Subcutaneous abdominal adipose tissue (tissue), 5 donors: ENCODE measurements around the gene ZNF354B.
A peak's percentile ranks its signal among the peaks of the same experiment; 100 is the strongest.

ENCODE experiments used
- H3K27ac ChIP-seq: one replicate; pipeline ENCODE4 v1.7.0; 2013; ENCODE audit warnings: low read depth, mild to moderate bottlenecking, inconsistent platforms, low read length, moderate library complexity
- H3K27me3 ChIP-seq, 5 donors: one replicate each; pipeline ENCODE4 v1.7.0; 2013; ENCODE audit warnings: low read length in 5 of 5, inconsistent platforms in 1 of 5; ENCODE audit not compliant: control insufficient read depth in 5 of 5, insufficient read depth in 4 of 5
- H3K36me3 ChIP-seq, 5 donors: one replicate each; pipeline ENCODE4 v1.7.0; 2013; ENCODE audit warnings: low read length in 5 of 5; ENCODE audit not compliant: control insufficient read depth in 5 of 5, insufficient read depth in 5 of 5
- H3K4me1 ChIP-seq, 5 donors: one replicate each; pipeline ENCODE4 v1.7.0; 2013; ENCODE audit warnings: low read length in 5 of 5, mild to moderate bottlenecking in 3 of 5, moderate library complexity in 1 of 5; ENCODE audit not compliant: control insufficient read depth in 5 of 5, insufficient read depth in 5 of 5
- H3K4me3 ChIP-seq, 5 donors: one replicate each; pipeline ENCODE4 v1.7.0; 2013; ENCODE audit warnings: low read length in 5 of 5, low read depth in 1 of 5
- H3K9ac ChIP-seq, 5 donors: one replicate each; pipeline ENCODE4 v1.7.0; 2013; ENCODE audit warnings: low read length in 5 of 5, mild to moderate bottlenecking in 4 of 5, moderate library complexity in 3 of 5
- H3K9me3 ChIP-seq, 5 donors: one replicate each; pipeline ENCODE4 v1.7.0; 2013; ENCODE audit warnings: low read length in 5 of 5; ENCODE audit not compliant: control insufficient read depth in 5 of 5
- donor health status: healthy.
- donor health status: healthy.
- donor health status: healthy.
- donor health status: healthy.
- donor health status: healthy.

ZNF354B gene

GRCh38 chr5:178859625-178860521, at the start of gene ZNF354B:
TSS of gene ZNF354B (plus strand) at chr5:178859953. CDS start at chr5:178861048, 1,095 bp downstream.
- Histone ChIP-seq H3K9me3 (no peaks in the 10 kb centered on the region), H3K36me3 (peaks cover 4 to 10% (median 7%) of the 10 kb centered on the region in 5 donors), H3K4me1 (peaks cover 2 to 22% (median 14%) of the 10 kb centered on the region in 5 donors), H3K4me3 (peak within 1 kb of the TSS; percentile 57 to 77 (median 72)), H3K27ac (peak within 1 kb of the TSS; percentile 75), H3K27me3 (no peaks in the 10 kb centered on the region), H3K9ac (peak within 1 kb of the TSS in 4 of 5 donors; percentile 75 to 88 (median 86))

GRCh38 chr5:178817506-178817905, 42.2 kb upstream of the ZNF354B start:
- Histone ChIP-seq H3K36me3 (no peaks in the 10 kb centered on the region), H3K9me3 (no peaks in the 10 kb centered on the region), H3K4me1 (no peaks in the 10 kb centered on the region), H3K9ac (no peak overlapping the region), H3K27ac (no peak overlapping the region), H3K27me3 (peaks cover 0 to 2% (median 0%) of the 10 kb centered on the region in 5 donors), H3K4me3 (no peak overlapping the region)

GRCh38 chr5:178818094-178818493, 41.7 kb upstream of the ZNF354B start:
- no peaks in the 10 kb centered on the region for H3K9me3 ChIP-seq

GRCh38 chr5:178820001-178820400, 39.8 kb upstream of the ZNF354B start:
- Histone ChIP-seq H3K27me3 (peaks cover 0 to 2% (median 0%) of the 10 kb centered on the region in 5 donors), H3K9ac (no peak overlapping the region), H3K4me3 (no peak overlapping the region), H3K36me3 (no peaks in the 10 kb centered on the region), H3K9me3 (no peaks in the 10 kb centered on the region), H3K4me1 (no peaks in the 10 kb centered on the region), H3K27ac (no peak overlapping the region)

More at GRCh38 chr5:178818094-178818493, 41.7 kb upstream of the ZNF354B start:
- Histone ChIP-seq H3K4me3 (no peak overlapping the region), H3K27ac (no peak overlapping the region), H3K36me3 (no peaks in the 10 kb centered on the region), H3K4me1 (no peaks in the 10 kb centered on the region), H3K27me3 (peaks cover 0 to 2% (median 0%) of the 10 kb centered on the region in 5 donors), H3K9ac (no peak overlapping the region)

- no peak overlapping the region for H3K4me3 ChIP-seq
- no peaks in the 10 kb centered on the region for H3K9me3 ChIP-seq
- no peak overlapping the region for H3K27ac ChIP-seq
- H3K9ac ChIP-seq = no peak overlapping the region
- H3K27me3 ChIP-seq = no peaks in the 10 kb centered on the region
- peaks cover 0 to 12% (median 3%) of the 10 kb centered on the region in 5 donors for H3K4me1 ChIP-seq
- H3K36me3 ChIP-seq = no peaks in the 10 kb centered on the region
Observed at GRCh38 chr5:178825444-178825843, 34.3 kb upstream of the ZNF354B start.

- H3K9ac ChIP-seq = no peak overlapping the region
- H3K36me3 ChIP-seq = no peaks in the 10 kb centered on the region
- H3K4me1 ChIP-seq = peaks cover 0 to 12% (median 3%) of the 10 kb centered on the region in 5 donors
- H3K4me3 ChIP-seq = no peak overlapping the region
- H3K9me3 ChIP-seq = no peaks in the 10 kb centered on the region
- H3K27ac ChIP-seq = no peak overlapping the region
- no peaks in the 10 kb centered on the region for H3K27me3 ChIP-seq
Observed at GRCh38 chr5:178826216-178826615, 33.5 kb upstream of the ZNF354B start.

GRCh38 chr5:178827636-178828035, 32.1 kb upstream of the ZNF354B start:
- H3K4me3 ChIP-seq = no peak overlapping the region
- no peak overlapping the region for H3K27ac ChIP-seq
- no peaks in the 10 kb centered on the region for H3K27me3 ChIP-seq
- H3K4me1 ChIP-seq = peaks cover 0 to 12% (median 3%) of the 10 kb centered on the region in 5 donors
- no peaks in the 10 kb centered on the region for H3K36me3 ChIP-seq
- H3K9me3 ChIP-seq = no peaks in the 10 kb centered on the region
- no peak overlapping the region for H3K9ac ChIP-seq

GRCh38 chr5:178831049-178831448, 28.7 kb upstream of the ZNF354B start:
- Histone ChIP-seq H3K36me3 (no peaks in the 10 kb centered on the region), H3K4me3 (no peak overlapping the region), H3K9me3 (no peaks in the 10 kb centered on the region), H3K4me1 (peaks cover 0 to 12% (median 3%) of the 10 kb centered on the region in 5 donors), H3K9ac (no peak overlapping the region), H3K27me3 (no peaks in the 10 kb centered on the region), H3K27ac (no peak overlapping the region)

GRCh38 chr5:178832618-178833201, 27.0 kb upstream of the ZNF354B start:
- no peak overlapping the region for H3K27ac ChIP-seq
- no peaks in the 10 kb centered on the region for H3K36me3 ChIP-seq
- H3K9me3 ChIP-seq = no peaks in the 10 kb centered on the region
- no peaks in the 10 kb centered on the region for H3K27me3 ChIP-seq
- H3K4me3 ChIP-seq = no peak overlapping the region
- H3K4me1 ChIP-seq = peaks cover 0 to 12% (median 3%) of the 10 kb centered on the region in 5 donors
- H3K9ac ChIP-seq = no peak overlapping the region

GRCh38 chr5:178836628-178837027, 23.1 kb upstream of the ZNF354B start:
- no peak overlapping the region for H3K9ac ChIP-seq
- H3K27me3 ChIP-seq = no peaks in the 10 kb centered on the region
- H3K36me3 ChIP-seq = no peaks in the 10 kb centered on the region
- H3K4me1 ChIP-seq = no peaks in the 10 kb centered on the region
- H3K9me3 ChIP-seq = no peaks in the 10 kb centered on the region
- H3K4me3 ChIP-seq = no peak overlapping the region
- H3K27ac ChIP-seq = no peak overlapping the region
